G401 (cell line): ENCODE data around the gene PIAS4. TPM values are rescaled to one million over a fixed set of nuclear protein-coding genes. Genes with fewer than 3 reads are reported as not detected.
A peak's percentile ranks its signal among the peaks of the same experiment; 100 is the strongest.

Source experiments
- DNase-seq: peaks from one replicate; pipeline ENCODE4 v3.0.0-alpha.2; 2015; ENCODE audit warnings: low spot score
- in situ Hi-C: cut with HindIII; loops from 2 replicates; pipeline ENCODE4 v1.10.0; 2016; ENCODE audit warnings: low sequenced_read_pairs, mixed read lengths
- total RNA-seq: library from RNA; depleted of rRNA; stranded (reverse); fragments of >200 nt; shearing (Covaris generic); gene quantifications from 2 replicates; pipeline ENCODE4 v1.2.3, GENCODE V29; 2014

The PIAS4 gene
- total RNA-seq, 1 experiment from 2014 or later: 45.7 TPM

DNA sequence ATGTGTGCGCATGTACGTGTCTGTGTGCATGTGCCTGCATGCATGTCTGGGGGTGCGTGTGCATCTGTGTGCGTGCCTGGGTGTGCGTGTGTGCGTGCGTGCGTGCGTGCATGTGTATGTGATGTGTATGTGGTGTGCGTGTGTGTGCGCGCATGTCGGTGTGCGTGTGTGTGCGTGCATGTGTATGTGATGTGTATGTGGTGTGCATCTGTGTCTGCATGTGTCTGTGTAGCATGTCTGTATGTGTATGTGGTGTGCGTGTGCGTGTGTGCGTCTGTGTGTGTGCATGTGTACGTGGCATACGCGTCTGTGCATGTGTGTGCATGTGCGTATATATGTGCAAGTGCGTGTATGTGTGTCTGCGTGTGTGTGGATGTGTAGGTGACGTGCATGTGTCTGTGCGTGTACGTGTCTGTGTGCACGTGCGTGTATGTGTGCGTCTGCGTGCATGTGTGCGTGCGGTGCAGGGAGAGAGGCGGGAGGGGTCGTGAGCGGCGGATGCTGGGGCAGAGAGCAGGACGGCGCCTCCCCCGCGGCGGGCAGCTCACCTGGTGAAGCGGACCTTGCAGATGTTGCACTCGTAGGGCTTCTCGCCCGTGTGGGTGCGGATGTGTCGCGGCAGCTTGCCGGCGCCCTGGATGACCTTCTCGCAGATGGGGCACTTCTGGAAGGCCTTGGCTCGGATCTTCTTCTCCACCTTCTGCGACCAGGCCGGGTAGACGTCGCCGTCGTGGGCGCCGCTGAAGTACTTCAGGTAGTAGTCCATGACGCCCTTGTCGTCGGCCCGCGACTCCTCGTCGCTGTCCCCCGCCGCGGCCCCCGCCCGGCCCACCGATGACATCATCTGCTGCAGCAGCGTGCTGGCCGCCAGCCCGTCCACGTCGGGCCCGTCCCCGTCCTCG lies 46.1 kb downstream of the PIAS4 start:
- in situ Hi-C loops: no loop called here

DNA sequence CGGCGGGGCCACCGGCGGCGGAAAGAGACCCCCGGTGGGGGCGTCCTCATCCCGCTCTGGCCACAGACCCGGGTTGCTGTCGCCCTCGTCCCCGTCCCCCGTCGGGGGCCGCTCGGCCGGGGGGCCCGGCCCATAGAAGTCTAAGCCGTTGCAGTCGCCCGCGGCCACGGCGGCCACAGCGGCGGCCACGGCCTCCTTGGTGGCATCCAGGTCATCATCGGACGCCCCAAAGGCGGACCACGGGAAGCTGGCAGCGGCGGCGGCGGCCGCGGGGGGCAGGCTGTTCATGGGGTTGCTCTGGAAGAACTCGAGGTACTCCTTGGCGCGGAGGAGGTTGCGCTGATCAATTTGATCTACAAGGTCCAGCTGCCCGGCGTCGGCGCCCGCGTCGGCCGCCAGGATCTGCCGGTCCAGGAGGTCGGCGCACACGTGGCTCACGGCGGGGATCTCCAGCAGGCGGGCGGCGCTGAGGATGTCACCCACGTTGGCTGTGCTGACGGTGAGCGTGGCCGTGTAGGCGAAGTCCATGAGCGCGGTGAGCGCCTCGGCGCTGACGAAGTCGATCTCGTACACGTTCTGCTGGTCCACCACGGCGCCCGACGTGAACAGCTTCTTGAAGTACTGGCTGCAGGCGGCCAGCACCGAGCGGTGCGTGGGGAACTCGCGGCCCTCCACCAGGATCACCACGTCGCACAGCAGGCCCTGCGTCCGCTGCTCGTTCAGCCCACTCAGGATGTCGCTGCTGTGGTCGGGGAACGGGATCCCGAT lies 47.1 kb downstream of the PIAS4 start:
- in situ Hi-C loops: no loop called here
- DNase-seq: no peak

More for the DNA sequence above, 46.1 kb downstream of the PIAS4 start:
- no peak for DNase-seq

DNA sequence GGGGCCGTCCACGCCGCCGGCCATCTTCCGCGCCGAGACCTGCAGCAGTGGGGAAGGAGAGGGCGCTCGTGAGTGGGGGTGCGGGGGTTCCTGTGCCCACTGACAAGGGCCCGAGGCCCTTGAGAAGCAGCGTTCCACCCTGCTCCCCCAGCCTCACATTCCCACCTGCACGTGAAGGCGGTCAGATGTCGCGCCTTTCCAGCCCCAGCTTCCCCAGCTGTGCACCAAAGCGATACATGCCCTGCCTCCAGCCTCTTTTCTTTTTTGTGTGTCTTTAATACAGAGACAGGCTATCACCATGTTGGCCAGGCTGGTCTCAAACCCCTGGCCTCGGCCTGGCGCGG lies 47.6 kb downstream of the PIAS4 start:
- in situ Hi-C loops: no loop called here
- no peak for DNase-seq

DNA sequence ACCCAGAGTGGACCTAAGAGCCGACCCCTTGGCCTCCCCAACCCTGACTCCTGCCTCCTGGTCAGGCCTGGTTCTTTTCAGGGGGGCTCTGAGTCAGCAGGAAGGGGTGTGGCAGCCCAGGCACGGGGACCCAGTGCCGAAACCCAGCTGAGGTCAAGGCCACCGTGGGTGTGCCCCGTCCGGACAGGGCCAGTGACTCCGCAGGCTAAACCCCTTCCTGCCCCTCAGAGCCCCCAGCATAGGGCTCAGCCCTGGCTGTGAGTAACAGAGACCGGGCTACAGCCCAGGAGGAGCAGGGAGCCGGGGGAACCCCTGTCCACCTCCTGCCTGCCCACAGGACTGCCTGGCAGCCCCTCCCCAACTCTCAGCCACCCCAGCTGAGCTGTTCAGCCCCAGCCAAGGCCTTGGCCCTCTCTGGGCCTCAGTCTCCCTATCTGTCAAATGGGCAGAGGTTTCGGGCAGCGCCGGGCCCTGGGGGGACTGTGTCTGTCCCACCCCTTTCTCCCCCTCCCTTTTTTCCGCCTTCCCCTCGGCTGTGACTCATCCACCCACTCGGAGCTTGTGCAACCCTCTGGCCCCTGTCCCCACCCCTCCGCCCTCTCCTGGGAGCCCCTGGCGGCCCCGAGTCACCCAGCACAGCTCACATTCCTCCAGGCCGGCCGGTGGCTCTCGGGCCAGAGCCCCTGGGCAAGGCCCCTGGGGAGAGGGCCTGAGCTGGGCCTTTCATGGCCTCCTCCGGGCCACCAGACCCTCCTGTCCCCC lies 50.6 kb downstream of the PIAS4 start:
- no peak for DNase-seq
- in situ Hi-C loops: no loop called here

DNA sequence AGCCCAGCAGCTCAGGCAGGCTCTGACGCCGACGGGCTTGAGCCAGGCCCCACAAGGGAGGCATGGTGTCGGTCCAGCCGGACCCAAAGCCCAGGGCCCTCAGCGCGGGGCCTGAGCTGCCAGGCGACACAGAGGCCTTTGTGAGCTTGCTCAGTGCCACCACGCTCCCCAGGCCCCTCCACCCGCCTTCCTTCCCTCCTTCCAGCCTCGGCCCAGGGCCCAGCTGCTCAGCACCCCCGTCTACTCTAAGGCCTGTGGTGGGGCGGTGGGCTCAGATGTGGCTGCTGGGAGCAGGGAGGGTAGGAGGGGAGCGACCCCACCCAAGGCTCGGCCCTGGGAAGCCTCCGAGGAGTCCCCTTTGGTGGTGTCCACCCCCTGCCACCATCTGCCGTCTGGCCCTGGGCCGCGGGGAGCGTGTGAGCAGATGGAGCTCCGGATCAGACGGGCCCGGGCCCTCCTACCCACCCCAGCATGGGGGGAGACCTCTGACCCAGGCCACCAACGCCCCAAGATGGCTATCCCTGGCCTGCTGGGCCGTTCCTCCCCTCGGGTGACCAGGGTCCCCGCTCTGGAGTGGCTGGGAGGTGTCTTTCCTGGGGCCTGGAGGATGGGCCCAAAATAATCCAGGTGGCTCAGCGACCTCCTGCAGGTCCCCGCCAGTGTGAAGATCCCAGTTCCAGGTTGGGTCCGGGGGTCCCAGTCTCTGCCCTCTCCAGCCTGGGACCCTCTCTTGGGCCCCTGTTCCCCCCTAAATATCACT lies 51.3 kb downstream of the PIAS4 start:
- in situ Hi-C loops: no loop called here
- peak; percentile 71 for DNase-seq

DNA sequence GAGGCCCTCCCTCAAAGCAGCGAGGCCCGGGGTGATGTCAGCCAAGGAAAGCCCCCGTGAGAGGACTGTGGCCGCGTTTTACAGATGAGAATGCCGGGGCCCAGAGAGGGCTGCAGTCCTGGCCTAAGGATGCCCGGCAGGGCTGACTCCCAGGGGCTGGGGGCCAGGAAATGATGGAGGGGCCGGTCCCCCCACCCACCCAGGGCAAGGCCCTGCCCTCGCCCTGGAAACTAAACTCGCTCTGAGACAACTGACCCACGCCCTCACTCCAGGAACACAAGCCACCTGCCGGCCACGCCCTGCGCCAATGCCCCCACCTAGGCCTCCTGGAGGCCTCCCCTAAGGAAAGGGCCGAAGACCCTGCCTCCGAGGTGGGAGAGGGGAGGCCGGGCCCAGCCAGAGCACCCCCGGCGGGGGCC lies 51.9 kb downstream of the PIAS4 start:
- no peak for DNase-seq
- in situ Hi-C loops: no loop called here

DNA sequence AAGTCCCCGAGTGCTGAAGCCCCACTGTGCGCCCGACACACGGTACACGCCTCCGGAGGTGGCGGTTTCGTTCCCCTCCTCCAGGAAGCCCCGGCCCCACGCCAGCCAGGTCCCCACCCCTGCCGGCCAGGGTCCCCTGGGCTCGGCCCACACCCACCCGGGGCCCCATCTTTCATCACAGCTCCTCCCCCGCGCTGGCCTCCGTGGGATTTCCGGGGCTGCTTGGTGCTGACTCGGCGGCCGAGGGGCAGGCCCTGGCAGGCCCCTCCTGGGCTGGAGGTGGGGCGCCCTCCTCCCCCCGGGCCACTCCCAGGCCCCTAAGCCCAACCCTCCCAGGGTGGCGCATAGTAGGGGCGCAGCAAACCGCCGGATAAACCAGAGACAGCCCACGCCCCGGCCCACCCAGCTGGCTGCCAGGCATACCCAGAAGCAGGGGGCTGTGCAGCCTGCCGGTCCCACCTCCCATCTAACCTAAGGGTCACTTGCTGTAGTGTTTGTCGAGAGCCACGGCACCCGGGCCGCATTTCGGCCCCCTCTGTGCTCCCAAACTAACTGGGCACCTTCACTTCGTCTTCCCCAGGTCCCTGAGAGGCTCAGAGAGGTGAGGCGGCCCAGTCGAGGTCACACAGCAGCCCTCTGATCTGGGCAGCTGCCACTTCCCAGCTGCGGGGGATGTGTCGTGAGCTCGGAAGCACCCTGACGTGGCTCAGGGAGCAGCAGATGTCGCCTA lies 52.5 kb downstream of the PIAS4 start:
- no peak for DNase-seq

DNA sequence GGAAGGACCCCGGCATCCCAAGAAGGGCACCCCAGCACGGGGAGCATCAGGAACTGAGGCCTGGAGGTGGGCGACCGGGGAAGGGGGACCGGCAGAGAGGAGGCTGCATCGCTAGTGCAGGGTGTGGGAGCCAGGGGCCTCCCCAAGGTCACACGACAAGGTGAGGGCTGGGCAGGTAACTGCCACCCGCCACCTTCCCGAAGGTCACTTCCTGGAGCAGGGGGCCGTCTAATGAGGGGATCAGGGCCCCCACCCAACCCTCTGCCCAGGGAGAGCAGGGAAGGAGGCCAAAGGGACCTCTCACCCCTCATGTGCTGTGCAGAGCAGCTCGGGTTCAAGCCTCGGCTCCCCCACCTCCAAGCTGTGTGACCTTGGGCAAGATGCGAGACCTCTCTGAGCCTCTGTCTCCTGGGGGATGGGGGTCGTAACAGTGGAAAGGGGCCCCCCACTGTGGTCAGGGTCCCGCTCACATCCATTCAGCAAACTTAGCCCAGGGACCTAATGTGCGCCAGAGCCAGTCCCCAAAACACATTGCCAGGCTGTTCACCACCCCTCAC lies 53.2 kb downstream of the PIAS4 start:
- DNase-seq: no peak
- in situ Hi-C loops: loop anchor here (10.0 kb wide), 1 partner anchor 74 kb away; no protein-coding TSS in a partner anchor

More for the DNA sequence above, 52.5 kb downstream of the PIAS4 start:
- in situ Hi-C loops: loop anchor here (10.0 kb wide), 1 partner anchor 75 kb away; no protein-coding TSS in a partner anchor

DNA sequence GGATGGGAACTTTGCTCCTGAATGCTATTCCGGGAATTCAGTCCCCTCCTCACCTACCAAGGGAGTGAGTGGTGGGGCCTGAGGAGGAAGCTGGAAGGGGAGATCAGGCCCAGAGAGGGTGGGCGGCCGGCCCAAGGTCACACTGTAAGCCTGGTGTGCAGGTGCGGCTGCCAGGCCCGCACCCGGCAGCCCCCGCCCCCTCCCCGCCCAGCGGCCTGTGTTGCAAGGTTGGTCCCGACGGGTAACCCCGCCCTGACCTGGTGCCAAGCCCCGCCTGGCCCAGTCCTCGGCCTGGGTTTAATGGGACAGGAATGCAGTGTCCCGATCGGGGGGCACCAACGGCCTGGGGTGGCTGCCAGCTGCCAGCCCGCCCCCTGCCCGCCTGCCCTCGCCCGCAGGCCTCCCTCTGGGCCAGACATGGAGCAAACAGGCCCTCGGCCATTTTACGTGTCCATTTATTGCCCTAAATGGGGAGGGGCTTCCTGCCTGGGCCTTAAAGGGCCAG lies 53.7 kb downstream of the PIAS4 start:
- no peak for DNase-seq
- in situ Hi-C loops: loop anchor here (10.0 kb wide), 1 partner anchor 74 kb away; no protein-coding TSS in a partner anchor

DNA sequence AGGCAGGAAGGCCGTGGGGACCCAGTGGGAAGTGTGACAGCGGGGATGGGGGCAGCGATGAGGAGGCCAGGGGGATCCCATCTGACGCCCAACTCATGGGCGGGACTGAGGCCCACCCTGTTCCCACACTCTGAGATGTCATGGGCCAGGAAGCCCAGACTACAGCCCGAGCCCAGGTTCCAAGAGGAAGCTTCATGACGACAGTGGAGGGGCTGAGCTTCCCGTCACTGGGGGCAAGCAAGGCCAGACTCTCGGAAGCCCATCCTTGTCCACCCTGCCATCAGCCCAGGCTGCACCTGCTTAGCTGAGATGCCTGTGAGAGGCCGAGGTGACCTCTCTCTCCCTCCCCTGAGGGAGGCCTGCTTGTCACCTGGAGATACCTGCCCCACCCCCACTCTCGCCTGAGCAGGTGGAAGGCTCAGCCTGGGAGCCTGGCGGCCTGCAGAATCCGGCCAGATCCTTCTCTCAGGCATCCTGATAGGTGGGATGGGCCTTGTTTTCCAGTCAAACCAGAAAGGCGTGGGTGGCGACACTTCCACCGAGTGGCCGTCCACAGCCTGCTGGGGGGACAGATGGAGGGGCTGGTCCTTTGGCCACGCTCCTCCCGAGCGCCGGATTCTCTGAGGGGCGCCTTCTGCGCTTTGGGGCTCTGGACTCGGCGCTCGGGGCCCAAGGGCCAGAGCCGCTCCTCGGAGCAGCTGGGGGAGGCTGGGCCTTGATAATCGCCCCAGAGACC lies 54.3 kb downstream of the PIAS4 start:
- peak; percentile 95 for DNase-seq
- in situ Hi-C loops: loop anchor here (10.0 kb wide), 1 partner anchor 73 kb away; no protein-coding TSS in a partner anchor

DNA sequence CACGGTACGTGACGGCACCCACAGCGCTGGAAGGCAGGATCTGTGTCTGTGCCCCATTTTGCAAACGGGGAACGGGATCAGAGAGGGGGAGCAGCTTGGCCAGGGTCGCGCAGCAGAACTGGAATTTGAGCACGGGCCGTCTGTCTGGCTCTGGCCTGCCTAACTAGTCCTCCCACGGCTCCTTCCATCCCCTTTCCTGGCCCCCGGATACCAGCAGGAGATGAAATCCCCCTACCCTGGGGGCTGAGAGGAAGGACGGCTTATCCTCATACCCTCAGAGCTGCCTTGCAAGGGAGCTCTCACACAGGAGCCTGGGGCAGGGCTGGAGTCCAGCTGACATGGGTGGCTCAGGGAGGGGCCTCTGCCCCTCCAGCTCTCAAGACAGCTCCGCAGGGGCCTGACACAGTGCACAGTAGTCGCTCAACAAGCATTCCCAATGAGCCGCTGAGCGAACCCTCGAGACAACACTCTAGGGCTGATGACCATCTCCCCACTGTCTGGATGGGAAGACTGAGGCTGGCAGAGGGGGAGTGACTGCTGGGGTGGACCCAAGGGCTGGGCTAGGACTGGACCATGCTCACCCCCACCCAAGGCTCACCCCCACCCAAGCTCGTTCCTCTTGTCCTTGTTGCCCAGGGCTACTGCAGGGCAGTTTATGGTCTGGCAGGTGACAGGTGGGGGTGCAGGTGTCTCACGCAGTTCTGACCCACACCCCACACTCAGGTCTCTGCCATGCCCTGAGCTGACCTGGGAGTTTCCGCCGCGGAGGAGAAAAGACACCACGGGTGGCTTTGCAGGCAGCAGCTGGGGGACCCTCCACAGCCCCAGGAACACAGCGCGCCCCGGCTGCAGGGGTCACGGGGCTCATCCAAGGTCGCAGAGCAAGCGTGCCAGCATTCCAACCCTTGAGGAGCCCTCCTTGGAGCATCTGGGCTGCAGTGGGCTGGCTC lies 55.2 kb downstream of the PIAS4 start:
- in situ Hi-C loops: loop anchor here (10.0 kb wide), 1 partner anchor 72 kb away; no protein-coding TSS in a partner anchor
- no peak for DNase-seq

DNA sequence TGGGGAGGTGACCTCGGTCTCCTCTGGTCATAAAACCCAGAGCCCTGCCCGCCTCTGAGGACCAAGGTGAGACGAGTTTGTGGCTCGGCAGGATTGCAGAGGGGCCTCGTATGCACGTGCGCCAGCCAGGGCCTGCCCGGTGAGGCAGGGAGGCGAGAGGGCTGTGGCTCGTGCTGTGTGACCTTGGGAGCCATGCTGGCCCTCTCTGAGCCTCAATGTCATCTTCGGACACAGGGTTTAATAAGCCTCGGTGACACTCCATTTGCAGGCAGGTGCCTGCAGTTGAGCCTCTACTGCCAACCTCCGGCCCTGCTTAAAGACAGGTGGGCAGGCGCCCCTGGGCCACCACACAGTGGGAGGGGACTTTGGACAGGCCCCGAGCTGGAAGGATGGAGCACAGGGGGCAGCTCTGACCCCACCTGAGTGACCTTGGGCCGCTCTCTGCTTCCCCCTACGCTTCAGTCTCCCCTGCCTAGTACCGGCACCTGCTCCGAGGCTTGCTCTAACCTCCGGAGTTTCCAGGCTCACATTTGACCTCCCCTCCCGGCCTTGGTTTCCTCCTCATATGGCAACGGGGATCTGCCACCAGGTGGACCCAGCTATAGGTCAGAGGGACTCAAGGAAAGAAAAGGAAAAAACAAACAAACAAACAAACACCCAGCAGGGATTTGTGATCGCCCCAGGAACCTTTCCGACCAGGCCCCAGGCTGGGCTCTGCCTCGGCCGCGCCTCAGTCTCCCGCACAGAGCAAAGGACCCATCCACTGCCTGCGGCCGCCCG lies 56.0 kb downstream of the PIAS4 start:
- in situ Hi-C loops: loop anchor here (10.0 kb wide), 1 partner anchor 71 kb away; no protein-coding TSS in a partner anchor
- peak; percentile 42 for DNase-seq

DNA sequence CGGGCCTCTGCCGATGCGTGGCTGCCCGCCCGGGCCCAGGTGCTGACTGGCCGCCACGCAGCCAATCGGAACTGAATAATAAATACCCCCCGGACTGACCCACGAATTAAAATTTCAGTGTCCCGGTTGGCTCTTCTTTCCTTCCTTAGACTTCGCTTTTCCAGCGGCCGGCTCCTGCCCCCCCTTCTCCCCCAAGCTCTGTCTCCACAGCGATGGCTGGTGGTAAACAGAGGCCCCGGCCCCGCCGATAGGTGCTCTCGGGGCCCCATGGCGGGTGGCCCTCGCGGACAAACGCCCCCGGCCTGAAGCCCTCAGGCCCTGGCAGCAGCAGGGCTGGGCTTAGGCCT lies 56.6 kb downstream of the PIAS4 start:
- in situ Hi-C loops: loop anchor here (10.0 kb wide), 1 partner anchor 71 kb away; no protein-coding TSS in a partner anchor
- peak; percentile 53 for DNase-seq

DNA sequence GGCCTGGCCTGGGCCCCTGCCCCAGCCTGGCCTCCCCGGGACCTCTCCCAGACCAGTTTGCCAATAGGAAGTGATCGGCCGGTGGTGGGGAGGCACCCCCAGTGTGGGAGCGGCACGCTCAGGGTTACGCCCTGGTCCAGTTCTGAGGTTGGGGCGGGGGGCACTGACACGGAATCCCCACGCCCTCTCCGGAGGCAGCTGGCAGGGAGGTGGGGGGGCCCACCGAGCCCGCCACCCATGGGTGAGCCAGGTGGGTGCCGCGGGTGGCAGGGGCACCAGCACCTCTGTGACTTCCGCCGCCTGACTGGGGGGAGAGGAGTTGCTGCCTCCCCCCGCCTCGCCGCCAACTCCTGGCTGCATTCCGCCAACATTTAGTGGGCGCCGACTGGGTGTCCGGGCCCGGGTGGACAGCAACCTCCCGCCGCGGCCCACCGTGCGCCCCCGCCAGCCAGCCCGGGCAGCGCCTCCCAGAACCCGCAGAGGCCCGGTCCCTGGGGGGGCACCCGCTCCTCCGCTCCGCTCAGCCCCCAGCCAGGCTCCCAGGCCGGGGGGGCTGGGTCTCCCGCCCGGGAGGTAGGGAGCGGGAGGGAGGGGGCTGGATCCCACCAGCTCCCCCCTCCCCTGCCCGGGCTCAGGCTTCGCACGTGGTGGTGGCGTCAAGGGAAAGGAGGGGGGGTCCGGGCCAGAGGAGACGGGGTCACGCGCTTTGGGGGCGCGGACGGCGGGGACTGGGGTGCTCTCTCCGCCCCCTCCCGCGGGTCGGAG lies 57.1 kb downstream of the PIAS4 start:
- in situ Hi-C loops: loop anchor here (10.0 kb wide), 1 partner anchor 70 kb away; no protein-coding TSS in a partner anchor
- DNase-seq: no peak
